K562 (cell line): Measurements from ENCODE around the gene PYY. TPM values are rescaled to one million over a fixed set of nuclear protein-coding genes. Genes with fewer than 3 reads are reported as not detected.
A peak's percentile ranks its signal among the peaks of the same experiment; 100 is the strongest.

Source experiments
- EGR1 ChIP-seq: fragments of 450-650 bp; conservative IDR thresholded peaks from 2 replicates; pipeline ENCODE4 v1.6.1; 2017; ENCODE audit warnings: mild to moderate bottlenecking
- ELF1 ChIP-seq: fragments of 200-800 bp; sonication (Bioruptor generic); IDR thresholded peaks from 2 replicates; pipeline ENCODE4 v1.6.1; 2016; ENCODE audit warnings: missing genetic modification characterization, missing compliant biosample characterization
- ETS2 ChIP-seq: IDR thresholded peaks from 2 replicates; pipeline ENCODE4 v1.6.1; 2016; ENCODE audit warnings: borderline replicate concordance, missing genetic modification characterization, mild to moderate bottlenecking, moderate library complexity, missing compliant biosample characterization; ENCODE audit not compliant: poor library complexity, severe bottlenecking
- HNRNPLL ChIP-seq: fragments of 200-400 bp; formaldehyde crosslinking; IDR thresholded peaks from 2 replicates; pipeline ENCODE4 v1.6.1; 2017; ENCODE audit warnings: low read length, low read depth, mild to moderate bottlenecking; ENCODE audit not compliant: poor library complexity, severe bottlenecking
- KDM1A ChIP-seq, 2 experiments: fragments of 450-650 bp; IDR thresholded peaks; 2 replicates each; pipeline ENCODE4 v1.6.1; 2016; ENCODE audit warnings: mild to moderate bottlenecking in 2 of 2
- MAZ ChIP-seq, 2 experiments: fragments of 450-650 bp in 1 of 2; sonication (generic) in 1 of 2; formaldehyde crosslinking; IDR thresholded peaks in 1 of 2; conservative IDR thresholded peaks in 1 of 2; 2 replicates each; pipeline versions ENCODE4 v1.4.0 to v1.5.0; 2020; ENCODE audit warnings: mild to moderate bottlenecking in 1 of 2, missing genetic modification reagents in 1 of 2
- MECOM ChIP-seq: fragments of 250-450 bp; sonication (Bioruptor Pico); IDR thresholded peaks from 2 replicates; pipeline ENCODE4 v1.8.0; 2022; ENCODE audit warnings: inconsistent platforms
- SIN3B ChIP-seq: fragments of 450-650 bp; IDR thresholded peaks from 2 replicates; pipeline ENCODE4 v1.6.1; 2017; ENCODE audit warnings: low read depth, mild to moderate bottlenecking, moderate library complexity
- SUPT5H ChIP-seq: fragments of 450-650 bp; IDR thresholded peaks from 2 replicates; pipeline ENCODE4 v1.6.1; 2016
- ZNF133 ChIP-seq: fragments of 250-450 bp; sonication (Bioruptor Pico); IDR thresholded peaks from 2 replicates; pipeline ENCODE4 v1.4.0; 2020; ENCODE audit warnings: mild to moderate bottlenecking
- ZNF384 ChIP-seq: IDR thresholded peaks from 2 replicates; pipeline ENCODE4 v1.6.1; 2012; ENCODE audit warnings: low read depth, low read length, improper control_type of control experiment
- ZNF408 ChIP-seq: fragments of 250-450 bp; sonication (Bioruptor Pico); IDR thresholded peaks from 2 replicates; pipeline ENCODE4 v1.4.0; 2020; ENCODE audit warnings: low read depth, mild to moderate bottlenecking, moderate library complexity
- ZNF584 ChIP-seq: fragments of 200-800 bp; sonication (Bioruptor generic); IDR thresholded peaks from 2 replicates; pipeline ENCODE4 v1.6.1; 2016; ENCODE audit warnings: low read depth, mild to moderate bottlenecking, missing genetic modification characterization, missing compliant biosample characterization
- ZNF778 ChIP-seq: fragments of 450-650 bp; formaldehyde crosslinking; IDR thresholded peaks from 2 replicates; pipeline ENCODE4 v1.4.0; 2020; ENCODE audit warnings: mild to moderate bottlenecking, moderate library complexity
- polyA plus RNA-seq, 8 experiments: library from polyadenylated mRNA; depleted of rRNA in 4 of 8; stranded (reverse) in 5 of 8; unstranded in 3 of 8; fragments of >200 nt; fragmentation: Nextera tagmentation in 2 of 8; fragmentation: Illumina TruSeq in 1 of 8; extraction: Ambion mirVana in 2 of 8; extraction: Trizol in 1 of 8; gene quantifications; 2 replicates each; pipeline versions ENCODE4 v1.2.1 to v1.2.3, GENCODE V29; 2011 to 2014; ENCODE audit warnings: inconsistent platforms in 1 of 8, missing spikeins in 1 of 8
- total RNA-seq, 7 experiments: library from RNA; depleted of rRNA in 6 of 7; stranded (reverse); fragments of >200 nt in 6 of 7; fragmentation: Illumina TruSeq in 2 of 7; extraction: Trizol in 2 of 7; gene quantifications; 2 replicates each; pipeline versions ENCODE4 v1.2.1 to v1.2.3, GENCODE V29; 2011 to 2021; ENCODE audit warnings: low replicate concordance in 1 of 7
- TF ChIP-seq, protein P1 (sequence below): sonication (generic); formaldehyde crosslinking; IDR thresholded peaks from 2 replicates; pipeline ENCODE4 v1.8.0; 2023; ENCODE audit warnings: mild to moderate bottlenecking, missing genetic modification reagents
- TF ChIP-seq, protein P2 (sequence below): fragments of 250-450 bp; sonication (Bioruptor Pico); IDR thresholded peaks from 2 replicates; pipeline ENCODE4 v1.8.0; 2022; ENCODE audit warnings: inconsistent platforms
- TF ChIP-seq, protein P3 (sequence below): sonication (generic); formaldehyde crosslinking; IDR thresholded peaks from 2 replicates; pipeline ENCODE4 v1.8.0; 2022; ENCODE audit warnings: mild to moderate bottlenecking, missing genetic modification reagents
- TF ChIP-seq, protein P4 (sequence below), 2 experiments: IDR thresholded peaks; 2 replicates each; pipeline ENCODE4 v1.6.1; 2011; ENCODE audit warnings: borderline replicate concordance in 1 of 2, control low read depth in 1 of 2, low read depth in 1 of 2, low read length in 1 of 2, mild to moderate bottlenecking in 1 of 2, mixed read lengths in 1 of 2, moderate library complexity in 1 of 2; ENCODE audit not compliant: insufficient read depth in 1 of 2, insufficient read length in 1 of 2, poor library complexity in 1 of 2, severe bottlenecking in 1 of 2; ENCODE audit errors: extremely low read depth in 1 of 2

Gene PYY
- total and polyA plus RNA-seq, 9 of the 15 experiments (the other 6 are each of a cell fraction or from before 2014, with no cell fraction given): not detected

DNA sequence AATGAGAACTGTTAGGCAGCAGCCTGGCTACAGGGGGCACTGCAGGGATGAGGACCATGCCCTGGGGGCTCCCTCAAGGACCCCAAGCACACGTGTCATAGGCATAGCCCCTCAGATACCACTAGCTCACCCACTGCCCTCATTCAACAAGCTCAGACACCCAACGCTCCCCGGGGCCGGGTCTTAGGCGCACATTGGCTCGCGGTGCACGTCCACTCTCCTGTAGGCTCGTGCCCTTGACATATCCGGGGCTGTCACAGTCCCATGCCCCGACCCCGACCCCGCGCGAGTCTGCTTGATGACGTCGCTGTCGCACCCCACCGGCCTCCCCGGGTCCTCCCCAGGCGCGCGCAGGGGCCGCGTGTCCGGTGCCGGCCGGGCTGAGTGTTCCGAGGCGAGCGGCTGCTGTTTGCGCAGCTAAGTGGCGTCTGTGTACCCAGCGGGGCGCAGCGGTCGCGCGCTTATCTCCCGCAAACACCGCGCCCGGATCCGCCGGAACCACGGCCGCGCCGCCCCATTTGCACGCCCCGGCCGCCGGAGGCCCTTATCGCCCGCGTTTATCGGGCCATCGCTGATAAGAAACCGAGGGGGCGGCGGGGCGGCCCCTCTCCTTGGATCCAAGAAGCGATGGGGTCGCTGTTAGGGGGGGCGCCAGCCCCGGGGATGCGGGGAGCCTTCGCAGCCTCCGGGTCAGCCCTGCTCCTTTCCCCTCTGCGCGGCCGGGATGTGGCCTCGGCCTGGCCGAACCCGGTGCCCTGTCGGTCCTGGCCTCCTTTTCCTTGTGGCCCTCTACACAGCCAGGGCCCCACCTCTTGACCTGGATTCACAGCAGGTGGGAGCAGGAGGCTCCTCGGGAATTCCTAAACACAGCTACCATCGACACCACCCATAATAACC lies 30.0 kb upstream of the PYY start (continued):
- TF ChIP-seq ZNF133 (CRISPR knock-in tag) (no peak), MAZ (CRISPR knock-in tag; conservative IDR thresholded peaks at IDR 0.05 in 1 of 2, IDR thresholded peaks at IDR 0.05 in 1 of 2) (peak in 1 of 2 experiments; percentile 70; a peak in 2 of 4 replicates), ZNF584 (CRISPR knock-in tag) (no peak), MECOM (CRISPR knock-in tag) (no peak), ZNF384 (no peak), SUPT5H (peak; percentile 46; the same call in 1 of the 2 replicates), HNRNPLL (peak; percentile 94), SIN3B (no peak; the same call in 1 of the 2 replicates), ZNF778 (CRISPR knock-in tag) (no peak), ELF1 (tag) (no peak), ZNF408 (CRISPR knock-in tag) (no peak), KDM1A (IDR thresholded peaks at IDR 0.05) (no peak), ETS2 (tag) (no peak), EGR1 (peak; percentile 48)
- TF ChIP-seq, protein P1, sequence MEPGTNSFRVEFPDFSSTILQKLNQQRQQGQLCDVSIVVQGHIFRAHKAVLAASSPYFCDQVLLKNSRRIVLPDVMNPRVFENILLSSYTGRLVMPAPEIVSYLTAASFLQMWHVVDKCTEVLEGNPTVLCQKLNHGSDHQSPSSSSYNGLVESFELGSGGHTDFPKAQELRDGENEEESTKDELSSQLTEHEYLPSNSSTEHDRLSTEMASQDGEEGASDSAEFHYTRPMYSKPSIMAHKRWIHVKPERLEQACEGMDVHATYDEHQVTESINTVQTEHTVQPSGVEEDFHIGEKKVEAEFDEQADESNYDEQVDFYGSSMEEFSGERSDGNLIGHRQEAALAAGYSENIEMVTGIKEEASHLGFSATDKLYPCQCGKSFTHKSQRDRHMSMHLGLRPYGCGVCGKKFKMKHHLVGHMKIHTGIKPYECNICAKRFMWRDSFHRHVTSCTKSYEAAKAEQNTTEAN: no peak
- TF ChIP-seq, protein P2, sequence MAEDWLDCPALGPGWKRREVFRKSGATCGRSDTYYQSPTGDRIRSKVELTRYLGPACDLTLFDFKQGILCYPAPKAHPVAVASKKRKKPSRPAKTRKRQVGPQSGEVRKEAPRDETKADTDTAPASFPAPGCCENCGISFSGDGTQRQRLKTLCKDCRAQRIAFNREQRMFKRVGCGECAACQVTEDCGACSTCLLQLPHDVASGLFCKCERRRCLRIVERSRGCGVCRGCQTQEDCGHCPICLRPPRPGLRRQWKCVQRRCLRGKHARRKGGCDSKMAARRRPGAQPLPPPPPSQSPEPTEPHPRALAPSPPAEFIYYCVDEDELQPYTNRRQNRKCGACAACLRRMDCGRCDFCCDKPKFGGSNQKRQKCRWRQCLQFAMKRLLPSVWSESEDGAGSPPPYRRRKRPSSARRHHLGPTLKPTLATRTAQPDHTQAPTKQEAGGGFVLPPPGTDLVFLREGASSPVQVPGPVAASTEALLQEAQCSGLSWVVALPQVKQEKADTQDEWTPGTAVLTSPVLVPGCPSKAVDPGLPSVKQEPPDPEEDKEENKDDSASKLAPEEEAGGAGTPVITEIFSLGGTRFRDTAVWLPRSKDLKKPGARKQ (CRISPR knock-in tag): no peak
- TF ChIP-seq, protein P3, sequence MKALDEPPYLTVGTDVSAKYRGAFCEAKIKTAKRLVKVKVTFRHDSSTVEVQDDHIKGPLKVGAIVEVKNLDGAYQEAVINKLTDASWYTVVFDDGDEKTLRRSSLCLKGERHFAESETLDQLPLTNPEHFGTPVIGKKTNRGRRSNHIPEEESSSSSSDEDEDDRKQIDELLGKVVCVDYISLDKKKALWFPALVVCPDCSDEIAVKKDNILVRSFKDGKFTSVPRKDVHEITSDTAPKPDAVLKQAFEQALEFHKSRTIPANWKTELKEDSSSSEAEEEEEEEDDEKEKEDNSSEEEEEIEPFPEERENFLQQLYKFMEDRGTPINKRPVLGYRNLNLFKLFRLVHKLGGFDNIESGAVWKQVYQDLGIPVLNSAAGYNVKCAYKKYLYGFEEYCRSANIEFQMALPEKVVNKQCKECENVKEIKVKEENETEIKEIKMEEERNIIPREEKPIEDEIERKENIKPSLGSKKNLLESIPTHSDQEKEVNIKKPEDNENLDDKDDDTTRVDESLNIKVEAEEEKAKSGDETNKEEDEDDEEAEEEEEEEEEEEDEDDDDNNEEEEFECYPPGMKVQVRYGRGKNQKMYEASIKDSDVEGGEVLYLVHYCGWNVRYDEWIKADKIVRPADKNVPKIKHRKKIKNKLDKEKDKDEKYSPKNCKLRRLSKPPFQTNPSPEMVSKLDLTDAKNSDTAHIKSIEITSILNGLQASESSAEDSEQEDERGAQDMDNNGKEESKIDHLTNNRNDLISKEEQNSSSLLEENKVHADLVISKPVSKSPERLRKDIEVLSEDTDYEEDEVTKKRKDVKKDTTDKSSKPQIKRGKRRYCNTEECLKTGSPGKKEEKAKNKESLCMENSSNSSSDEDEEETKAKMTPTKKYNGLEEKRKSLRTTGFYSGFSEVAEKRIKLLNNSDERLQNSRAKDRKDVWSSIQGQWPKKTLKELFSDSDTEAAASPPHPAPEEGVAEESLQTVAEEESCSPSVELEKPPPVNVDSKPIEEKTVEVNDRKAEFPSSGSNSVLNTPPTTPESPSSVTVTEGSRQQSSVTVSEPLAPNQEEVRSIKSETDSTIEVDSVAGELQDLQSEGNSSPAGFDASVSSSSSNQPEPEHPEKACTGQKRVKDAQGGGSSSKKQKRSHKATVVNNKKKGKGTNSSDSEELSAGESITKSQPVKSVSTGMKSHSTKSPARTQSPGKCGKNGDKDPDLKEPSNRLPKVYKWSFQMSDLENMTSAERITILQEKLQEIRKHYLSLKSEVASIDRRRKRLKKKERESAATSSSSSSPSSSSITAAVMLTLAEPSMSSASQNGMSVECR (CRISPR knock-in tag): no peak
- TF ChIP-seq, protein P4, sequence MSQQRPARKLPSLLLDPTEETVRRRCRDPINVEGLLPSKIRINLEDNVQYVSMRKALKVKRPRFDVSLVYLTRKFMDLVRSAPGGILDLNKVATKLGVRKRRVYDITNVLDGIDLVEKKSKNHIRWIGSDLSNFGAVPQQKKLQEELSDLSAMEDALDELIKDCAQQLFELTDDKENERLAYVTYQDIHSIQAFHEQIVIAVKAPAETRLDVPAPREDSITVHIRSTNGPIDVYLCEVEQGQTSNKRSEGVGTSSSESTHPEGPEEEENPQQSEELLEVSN (IDR thresholded peaks at IDR 0.05; ENCODE audit: borderline replicate concordance in 1 of 2, extremely low read depth in 1 of 2, insufficient read depth in 1 of 2, insufficient read length in 1 of 2, low read depth in 1 of 2, low read length in 1 of 2, poor library complexity in 1 of 2, severe bottlenecking in 1 of 2): peak in 1 of 2 experiments; percentile 85
